ENCODE measurements around the gene KRTAP10-12.

- no peak for TF ChIP-seq POLR2A (IDR thresholded peaks at IDR 0.05; ENCODE audit: low read depth, low read length)
- no peak for TF ChIP-seq TAF1 (IDR thresholded peaks at IDR 0.05; ENCODE audit: low read depth, low read length)
These were observed 12.0 kb downstream of the KRTAP10-12 start for GRCh38 chr21:44708866-44709425.
